WTC11 (cell line): ENCODE data around the gene CLDN14. TPM values are rescaled to one million over a fixed set of nuclear protein-coding genes. Genes with fewer than 3 reads are reported as not detected.
A peak's percentile ranks its signal among the peaks of the same experiment; 100 is the strongest.

Experiments used
- ATAC-seq: fragments of 200-7000 bp; cut with Tn5 transposase; 2 replicates; pipeline ENCODE4 v1.10.0; 2021; ENCODE audit warnings: mild to moderate bottlenecking, moderate library complexity
- CTCF ChIA-PET: fragments of 300-600 bp; sonication (Branson Sonifier 250); formaldehyde crosslinking; loops from one replicate; lab custom pipeline; 2021; ENCODE audit warnings: antibody characterized with exemption; lab: Charles Lee
- POLR2A ChIA-PET: fragments of 350-600 bp; sonication (Branson Sonifier 250); formaldehyde crosslinking; loops from one replicate; lab custom pipeline; 2021; ENCODE audit warnings: antibody characterized with exemption; lab: Charles Lee
- DNase-seq: peaks from one replicate; pipeline ENCODE4 v3.0.0; 2021; ENCODE audit warnings: low spot score
- H3K27ac Mint-ChIP-seq: 2 replicates; pipeline ENCODE4 v1.8.0; 2021; ENCODE audit warnings: mixed read lengths
- H3K27me3 Mint-ChIP-seq: 2 replicates; pipeline ENCODE4 v1.8.0; 2021; ENCODE audit warnings: low read depth, mild to moderate bottlenecking, moderate library complexity, mixed read lengths
- H3K36me3 Mint-ChIP-seq: 2 replicates; pipeline ENCODE4 v1.8.0; 2021; ENCODE audit warnings: mixed read lengths
- H3K4me1 Mint-ChIP-seq: 2 replicates; pipeline ENCODE4 v1.8.0; 2022; ENCODE audit warnings: mixed read lengths
- H3K4me3 Mint-ChIP-seq: 2 replicates; pipeline ENCODE4 v1.8.0; 2021; ENCODE audit warnings: mild to moderate bottlenecking, moderate library complexity, mixed read lengths
- H3K9me3 Mint-ChIP-seq: 2 replicates; pipeline ENCODE4 v1.8.0; 2021; ENCODE audit warnings: mixed read lengths
- AR ChIP-seq: fragments of 250-450 bp; sonication (Bioruptor Pico); IDR thresholded peaks from 2 replicates; pipeline ENCODE4 v1.9.0; 2021; ENCODE audit warnings: mild to moderate bottlenecking
- CBFB ChIP-seq: sonication (generic); formaldehyde crosslinking; IDR thresholded peaks from 2 replicates; pipeline ENCODE4 v1.8.1; 2022; ENCODE audit warnings: mild to moderate bottlenecking, low read depth, missing genetic modification reagents
- CDX4 ChIP-seq: fragments of 250-450 bp; sonication (Bioruptor Pico); IDR thresholded peaks from 2 replicates; pipeline ENCODE4 v1.9.0; 2021; ENCODE audit warnings: moderate library complexity, mild to moderate bottlenecking, inconsistent platforms, borderline replicate concordance
- GABPB1 ChIP-seq: sonication (generic); formaldehyde crosslinking; IDR thresholded peaks from 2 replicates; pipeline ENCODE4 v1.8.1; 2023; ENCODE audit warnings: mild to moderate bottlenecking, missing genetic modification reagents
- GRHL2 ChIP-seq: fragments of 250-450 bp; sonication (Bioruptor Pico); IDR thresholded peaks from 2 replicates; pipeline ENCODE4 v1.8.0; 2022; ENCODE audit warnings: mild to moderate bottlenecking, moderate library complexity; ENCODE audit not compliant: insufficient replicate concordance, severe bottlenecking
- JAZF1 ChIP-seq: fragments of 250-450 bp; sonication (Bioruptor Pico); IDR thresholded peaks from 2 replicates; pipeline ENCODE4 v1.9.0; 2021; ENCODE audit warnings: moderate library complexity, mild to moderate bottlenecking, inconsistent platforms
- NFATC4 ChIP-seq: fragments of 250-450 bp; sonication (Bioruptor Pico); IDR thresholded peaks from 2 replicates; pipeline ENCODE4 v1.9.0; 2021; ENCODE audit warnings: mild to moderate bottlenecking
- NFE2L1 ChIP-seq: sonication (generic); formaldehyde crosslinking; IDR thresholded peaks from 2 replicates; pipeline ENCODE4 v1.8.1; 2023; ENCODE audit warnings: missing genetic modification reagents
- SP1 ChIP-seq: sonication (generic); formaldehyde crosslinking; conservative IDR thresholded peaks from 2 replicates; pipeline ENCODE4 v1.8.1; 2022; ENCODE audit warnings: missing genetic modification reagents
- TCF7 ChIP-seq: sonication (generic); formaldehyde crosslinking; IDR thresholded peaks from 2 replicates; pipeline ENCODE4 v1.8.0; 2022; ENCODE audit warnings: mild to moderate bottlenecking, low read depth, missing genetic modification reagents, moderate library complexity
- ZBTB21 ChIP-seq: sonication (generic); formaldehyde crosslinking; IDR thresholded peaks from 2 replicates; pipeline ENCODE4 v1.8.1; 2023; ENCODE audit warnings: mild to moderate bottlenecking, missing genetic modification reagents, borderline replicate concordance
- ZNF121 ChIP-seq: sonication (generic); formaldehyde crosslinking; IDR thresholded peaks from 2 replicates; pipeline ENCODE4 v1.8.0; 2023; ENCODE audit warnings: missing genetic modification reagents
- ZNF219 ChIP-seq: sonication (generic); formaldehyde crosslinking; IDR thresholded peaks from 2 replicates; pipeline ENCODE4 v1.8.0; 2023; ENCODE audit warnings: missing genetic modification reagents, mild to moderate bottlenecking, borderline replicate concordance
- ZNF263 ChIP-seq: sonication (generic); formaldehyde crosslinking; IDR thresholded peaks from 2 replicates; pipeline ENCODE4 v1.8.1; 2022; ENCODE audit warnings: low read depth, mild to moderate bottlenecking, moderate library complexity, missing genetic modification reagents
- ZNF423 ChIP-seq: fragments of 250-450 bp; sonication (Bioruptor Pico); IDR thresholded peaks from 2 replicates; pipeline ENCODE4 v2.1.2; 2022; ENCODE audit warnings: mild to moderate bottlenecking, moderate library complexity
- ZNF425 ChIP-seq: fragments of 250-450 bp; sonication (Bioruptor Pico); conservative IDR thresholded peaks from 2 replicates; pipeline ENCODE4 v1.9.0; 2021; ENCODE audit warnings: mild to moderate bottlenecking
- ZSCAN18 ChIP-seq: fragments of 250-450 bp; sonication (Bioruptor Pico); IDR thresholded peaks from 2 replicates; pipeline ENCODE4 v2.1.2; 2022; ENCODE audit warnings: mild to moderate bottlenecking, moderate library complexity
- total RNA-seq: library from RNA; stranded (reverse); gene quantifications from 3 replicates; pipeline ENCODE4 v1.2.3, GENCODE V29; 2021
- TF ChIP-seq, protein P1 (sequence below): fragments of 200-600 bp; IDR thresholded peaks from 2 replicates; pipeline ENCODE4 v1.8.0; 2022; ENCODE audit warnings: antibody characterized with exemption
- TF ChIP-seq, protein P2 (sequence below): sonication (generic); formaldehyde crosslinking; IDR thresholded peaks from 2 replicates; pipeline ENCODE4 v1.8.1; 2023; ENCODE audit warnings: mild to moderate bottlenecking, missing genetic modification reagents, moderate library complexity

The CLDN14 gene
- total RNA-seq, 1 experiment from 2014 or later = not detected

- TF ChIP-seq ZBTB21 (CRISPR knock-in tag) (no peak), GABPB1 (CRISPR knock-in tag) (no peak), NFE2L1 (CRISPR knock-in tag) (no peak), TCF7 (CRISPR knock-in tag) (no peak)
- TF ChIP-seq, protein P1, sequence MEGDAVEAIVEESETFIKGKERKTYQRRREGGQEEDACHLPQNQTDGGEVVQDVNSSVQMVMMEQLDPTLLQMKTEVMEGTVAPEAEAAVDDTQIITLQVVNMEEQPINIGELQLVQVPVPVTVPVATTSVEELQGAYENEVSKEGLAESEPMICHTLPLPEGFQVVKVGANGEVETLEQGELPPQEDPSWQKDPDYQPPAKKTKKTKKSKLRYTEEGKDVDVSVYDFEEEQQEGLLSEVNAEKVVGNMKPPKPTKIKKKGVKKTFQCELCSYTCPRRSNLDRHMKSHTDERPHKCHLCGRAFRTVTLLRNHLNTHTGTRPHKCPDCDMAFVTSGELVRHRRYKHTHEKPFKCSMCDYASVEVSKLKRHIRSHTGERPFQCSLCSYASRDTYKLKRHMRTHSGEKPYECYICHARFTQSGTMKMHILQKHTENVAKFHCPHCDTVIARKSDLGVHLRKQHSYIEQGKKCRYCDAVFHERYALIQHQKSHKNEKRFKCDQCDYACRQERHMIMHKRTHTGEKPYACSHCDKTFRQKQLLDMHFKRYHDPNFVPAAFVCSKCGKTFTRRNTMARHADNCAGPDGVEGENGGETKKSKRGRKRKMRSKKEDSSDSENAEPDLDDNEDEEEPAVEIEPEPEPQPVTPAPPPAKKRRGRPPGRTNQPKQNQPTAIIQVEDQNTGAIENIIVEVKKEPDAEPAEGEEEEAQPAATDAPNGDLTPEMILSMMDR = peak; percentile 35; the same call in 1 of the 2 replicates
- DNase-seq (peak; percentile 84), ATAC-seq (peak; percentile 83)
- Mint-ChIP-seq H3K4me3 (no peak overlapping the region), H3K9me3 (no peaks in the 10 kb centered on the region), H3K4me1 (peaks cover 29% of the 10 kb centered on the region), H3K36me3 (peaks cover 12% of the 10 kb centered on the region), H3K27me3 (no peaks in the 10 kb centered on the region), H3K27ac (no peak overlapping the region; the same call in 1 of the 2 replicates)
- ChIA-PET CTCF (interaction anchor here (0.5 to 0.8 kb wide), 5 partner anchors 9 to 298 kb away, joined by 3 to 4 read pairs (median 3); no protein-coding TSS in a partner anchor), POLR2A (no interaction called here)
These were observed 59.9 kb downstream of the CLDN14 start for GRCh38 chr21:36419996-36420395.

GRCh38 chr21:36419241-36419640, 60.7 kb downstream of the CLDN14 start:
- ChIA-PET CTCF (interaction anchor here (0.5 to 0.8 kb wide), 3 partner anchors 8 to 99 kb away, joined by 3 to 4 read pairs (median 3); partner anchors contain the start of gene MORC3), POLR2A (no interaction called here)
- no peaks in the 10 kb centered on the region for H3K9me3 Mint-ChIP-seq
- H3K27me3 Mint-ChIP-seq = no peaks in the 10 kb centered on the region
- no peak for DNase-seq
- no peak for ATAC-seq
- peaks cover 13% of the 10 kb centered on the region for H3K36me3 Mint-ChIP-seq
- TF ChIP-seq JAZF1 (CRISPR knock-in tag) = no peak
- H3K4me1 Mint-ChIP-seq = peaks cover 27% of the 10 kb centered on the region
- no peak overlapping the region for H3K27ac Mint-ChIP-seq
- H3K4me3 Mint-ChIP-seq = no peak overlapping the region

- peaks cover 15% of the 10 kb centered on the region for H3K4me1 Mint-ChIP-seq
- no peak overlapping the region for H3K27ac Mint-ChIP-seq
- ATAC-seq = 0 out of 2 replicates have a peak, but pooled peaks have one; percentile 12
- H3K36me3 Mint-ChIP-seq = peaks cover 38% of the 10 kb centered on the region
- TF ChIP-seq ZNF423 (CRISPR knock-in tag) = peak; percentile 97
- TF ChIP-seq AR (CRISPR knock-in tag) = no peak
- no peak for DNase-seq
- POLR2A ChIA-PET = no interaction called here
- no peaks in the 10 kb centered on the region for H3K9me3 Mint-ChIP-seq
- H3K4me3 Mint-ChIP-seq = no peak overlapping the region
- CTCF ChIA-PET = interaction anchor here (0.9 kb wide), 1 partner anchor 10 kb away, joined by 5 read pairs; no protein-coding TSS in a partner anchor
- no peaks in the 10 kb centered on the region for H3K27me3 Mint-ChIP-seq
These were observed 64.5 kb downstream of the CLDN14 start for GRCh38 chr21:36415375-36415774.

DNA sequence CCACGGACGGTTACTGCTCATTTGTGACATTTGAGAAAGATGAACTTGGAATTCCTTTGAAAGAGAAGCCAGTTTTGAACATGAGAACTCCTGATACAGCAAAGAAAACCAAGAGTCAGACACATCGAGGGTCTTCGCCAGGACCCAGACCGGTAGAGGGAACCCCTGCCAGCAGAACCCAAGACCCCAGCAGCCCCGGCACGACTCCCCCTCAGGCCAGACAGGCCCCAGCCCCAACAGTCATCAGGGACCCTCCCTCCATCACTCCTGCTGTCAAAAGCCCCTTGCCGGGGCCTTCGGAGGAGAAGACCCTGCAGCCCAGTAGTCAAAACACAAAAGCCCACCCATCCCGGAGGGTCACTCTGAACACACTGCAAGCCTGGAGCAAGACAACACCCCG, 67.0 kb downstream of the CLDN14 start:
- H3K27me3 Mint-ChIP-seq = no peaks in the 10 kb centered on the region
- CTCF ChIA-PET = no interaction called here
- H3K9me3 Mint-ChIP-seq = no peaks in the 10 kb centered on the region
- ATAC-seq = no peak
- H3K4me1 Mint-ChIP-seq = peaks cover 12% of the 10 kb centered on the region
- no peak overlapping the region for H3K27ac Mint-ChIP-seq
- POLR2A ChIA-PET = no interaction called here
- peaks cover 48% of the 10 kb centered on the region for H3K36me3 Mint-ChIP-seq
- no peak for DNase-seq
- H3K4me3 Mint-ChIP-seq = no peak overlapping the region
- TF ChIP-seq ZNF121 (CRISPR knock-in tag) (no peak), ZNF425 (CRISPR knock-in tag) (no peak), GRHL2 (CRISPR knock-in tag) (no peak), SP1 (CRISPR knock-in tag) (no peak), NFATC4 (CRISPR knock-in tag) (no peak), CDX4 (no peak), CBFB (no peak), ZSCAN18 (CRISPR knock-in tag) (no peak), ZNF263 (CRISPR knock-in tag) (no peak), ZNF423 (CRISPR knock-in tag) (no peak), ZNF219 (no peak)
- TF ChIP-seq, protein P2, sequence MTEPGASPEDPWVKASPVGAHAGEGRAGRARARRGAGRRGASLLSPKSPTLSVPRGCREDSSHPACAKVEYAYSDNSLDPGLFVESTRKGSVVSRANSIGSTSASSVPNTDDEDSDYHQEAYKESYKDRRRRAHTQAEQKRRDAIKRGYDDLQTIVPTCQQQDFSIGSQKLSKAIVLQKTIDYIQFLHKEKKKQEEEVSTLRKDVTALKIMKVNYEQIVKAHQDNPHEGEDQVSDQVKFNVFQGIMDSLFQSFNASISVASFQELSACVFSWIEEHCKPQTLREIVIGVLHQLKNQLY (CRISPR knock-in tag) = no peak
